Measurements from ENCODE around the gene TRAPPC10.
A peak's percentile ranks its signal among the peaks of the same experiment; 100 is the strongest.

The TRAPPC10 gene

GRCh38 chr21:44074315-44074958 lies 62.3 kb downstream of the TRAPPC10 start:
- peaks cover 22 to 38% of the 10 kb centered on the region in 2 donors for H3K36me3 ChIP-seq (ENCODE audit: control insufficient read depth in 1 of 2, insufficient read depth in 2 of 2, low read length in 2 of 2)

GRCh38 chr21:44076316-44076715 lies 64.2 kb downstream of the TRAPPC10 start:
- H3K4me3 ChIP-seq (ENCODE audit: low read depth in 1 of 2, low read length in 2 of 2), result no peak overlapping the region
- H3K27me3 ChIP-seq (ENCODE audit: low read depth, low read length), result no peaks in the 10 kb centered on the region
- no peaks in the 10 kb centered on the region for H3K9me3 ChIP-seq (ENCODE audit: control insufficient read depth in 1 of 2, low read length in 2 of 2)
- H3K36me3 ChIP-seq (ENCODE audit: control insufficient read depth in 1 of 2, insufficient read depth in 2 of 2, low read length in 2 of 2), result peaks cover 23 to 50% of the 10 kb centered on the region in 2 donors
- no peak overlapping the region for H3K27ac ChIP-seq (ENCODE audit: low read length)
- H3K4me1 ChIP-seq (ENCODE audit: control insufficient read depth in 1 of 2, insufficient read depth in 2 of 2, low read length in 2 of 2), result peaks cover 0 to 3% of the 10 kb centered on the region in 2 donors

More at GRCh38 chr21:44074315-44074958, 62.3 kb downstream of the TRAPPC10 start:
- H3K4me3 ChIP-seq (ENCODE audit: low read depth in 1 of 2, low read length in 2 of 2), result no peak overlapping the region
- no peaks in the 10 kb centered on the region for H3K9me3 ChIP-seq (ENCODE audit: control insufficient read depth in 1 of 2, low read length in 2 of 2)
- peaks cover 0 to 12% of the 10 kb centered on the region in 2 donors for H3K4me1 ChIP-seq (ENCODE audit: control insufficient read depth in 1 of 2, insufficient read depth in 2 of 2, low read length in 2 of 2)
- H3K27me3 ChIP-seq (ENCODE audit: low read depth, low read length), result no peaks in the 10 kb centered on the region
- H3K27ac ChIP-seq (ENCODE audit: low read length), result no peak overlapping the region

GRCh38 chr21:44078411-44078981 lies 66.4 kb downstream of the TRAPPC10 start:
- Histone ChIP-seq H3K27me3 (ENCODE audit: low read depth, low read length) (no peaks in the 10 kb centered on the region), H3K4me1 (ENCODE audit: control insufficient read depth in 1 of 2, insufficient read depth in 2 of 2, low read length in 2 of 2) (peaks cover 0 to 8% of the 10 kb centered on the region in 2 donors), H3K36me3 (ENCODE audit: control insufficient read depth in 1 of 2, insufficient read depth in 2 of 2, low read length in 2 of 2) (peaks cover 37 to 71% of the 10 kb centered on the region in 2 donors), H3K4me3 (ENCODE audit: low read depth in 1 of 2, low read length in 2 of 2) (no peak overlapping the region), H3K27ac (ENCODE audit: low read length) (no peak overlapping the region), H3K9me3 (ENCODE audit: control insufficient read depth in 1 of 2, low read length in 2 of 2) (no peaks in the 10 kb centered on the region)

GRCh38 chr21:44079446-44079845 lies 67.3 kb downstream of the TRAPPC10 start:
- Histone ChIP-seq H3K4me1 (ENCODE audit: control insufficient read depth in 1 of 2, insufficient read depth in 2 of 2, low read length in 2 of 2) (peaks cover 4 to 8% of the 10 kb centered on the region in 2 donors), H3K27me3 (ENCODE audit: low read depth, low read length) (no peaks in the 10 kb centered on the region), H3K27ac (ENCODE audit: low read length) (no peak overlapping the region), H3K9me3 (ENCODE audit: control insufficient read depth in 1 of 2, low read length in 2 of 2) (no peaks in the 10 kb centered on the region), H3K36me3 (ENCODE audit: control insufficient read depth in 1 of 2, insufficient read depth in 2 of 2, low read length in 2 of 2) (peaks cover 46 to 74% of the 10 kb centered on the region in 2 donors), H3K4me3 (ENCODE audit: low read depth in 1 of 2, low read length in 2 of 2) (no peak overlapping the region)

GRCh38 chr21:44079846-44080245 lies 67.7 kb downstream of the TRAPPC10 start:
- H3K4me1 ChIP-seq (ENCODE audit: control insufficient read depth in 1 of 2, insufficient read depth in 2 of 2, low read length in 2 of 2), result peaks cover 4 to 8% of the 10 kb centered on the region in 2 donors
- peaks cover 50 to 74% of the 10 kb centered on the region in 2 donors for H3K36me3 ChIP-seq (ENCODE audit: control insufficient read depth in 1 of 2, insufficient read depth in 2 of 2, low read length in 2 of 2)
- H3K4me3 ChIP-seq (ENCODE audit: low read depth in 1 of 2, low read length in 2 of 2), result no peak overlapping the region
- no peaks in the 10 kb centered on the region for H3K27me3 ChIP-seq (ENCODE audit: low read depth, low read length)
- H3K9me3 ChIP-seq (ENCODE audit: control insufficient read depth in 1 of 2, low read length in 2 of 2), result no peaks in the 10 kb centered on the region
- no peak overlapping the region for H3K27ac ChIP-seq (ENCODE audit: low read length)

GRCh38 chr21:44082648-44083440 lies 70.7 kb downstream of the TRAPPC10 start:
- peaks cover 45 to 78% of the 10 kb centered on the region in 2 donors for H3K36me3 ChIP-seq (ENCODE audit: control insufficient read depth in 1 of 2, insufficient read depth in 2 of 2, low read length in 2 of 2)
- peaks cover 9 to 13% of the 10 kb centered on the region in 2 donors for H3K4me1 ChIP-seq (ENCODE audit: control insufficient read depth in 1 of 2, insufficient read depth in 2 of 2, low read length in 2 of 2)
- peak overlapping the region; percentile 67 for H3K27ac ChIP-seq (ENCODE audit: low read length)

GRCh38 chr21:44083631-44084291 lies 71.7 kb downstream of the TRAPPC10 start:
- peaks cover 9 to 17% of the 10 kb centered on the region in 2 donors for H3K4me1 ChIP-seq (ENCODE audit: control insufficient read depth in 1 of 2, insufficient read depth in 2 of 2, low read length in 2 of 2)
- no peaks in the 10 kb centered on the region for H3K27me3 ChIP-seq (ENCODE audit: low read depth, low read length)
- H3K36me3 ChIP-seq (ENCODE audit: control insufficient read depth in 1 of 2, insufficient read depth in 2 of 2, low read length in 2 of 2), result peaks cover 49 to 80% of the 10 kb centered on the region in 2 donors
- no peaks in the 10 kb centered on the region for H3K9me3 ChIP-seq (ENCODE audit: control insufficient read depth in 1 of 2, low read length in 2 of 2)
- H3K4me3 ChIP-seq (ENCODE audit: low read depth in 1 of 2, low read length in 2 of 2), result no peak overlapping the region
- peak overlapping the region; percentile 67 for H3K27ac ChIP-seq (ENCODE audit: low read length)

More at GRCh38 chr21:44082648-44083440, 70.7 kb downstream of the TRAPPC10 start:
- Histone ChIP-seq H3K9me3 (ENCODE audit: control insufficient read depth in 1 of 2, low read length in 2 of 2) (no peaks in the 10 kb centered on the region), H3K27me3 (ENCODE audit: low read depth, low read length) (no peaks in the 10 kb centered on the region), H3K4me3 (ENCODE audit: low read depth in 1 of 2, low read length in 2 of 2) (no peak overlapping the region)

- Histone ChIP-seq H3K27me3 (ENCODE audit: low read depth, low read length) (no peaks in the 10 kb centered on the region), H3K4me3 (ENCODE audit: low read depth in 1 of 2, low read length in 2 of 2) (no peak overlapping the region), H3K4me1 (ENCODE audit: control insufficient read depth in 1 of 2, insufficient read depth in 2 of 2, low read length in 2 of 2) (peaks cover 9 to 17% of the 10 kb centered on the region in 2 donors), H3K36me3 (ENCODE audit: control insufficient read depth in 1 of 2, insufficient read depth in 2 of 2, low read length in 2 of 2) (peaks cover 46 to 81% of the 10 kb centered on the region in 2 donors), H3K9me3 (ENCODE audit: control insufficient read depth in 1 of 2, low read length in 2 of 2) (no peaks in the 10 kb centered on the region), H3K27ac (ENCODE audit: low read length) (peak overlapping the region; percentile 67)
Measured at GRCh38 chr21:44084496-44085241, 72.6 kb downstream of the TRAPPC10 start.

GRCh38 chr21:44085491-44086321 lies 73.6 kb downstream of the TRAPPC10 start:
- peaks cover 54 to 87% of the 10 kb centered on the region in 2 donors for H3K36me3 ChIP-seq (ENCODE audit: control insufficient read depth in 1 of 2, insufficient read depth in 2 of 2, low read length in 2 of 2)
- H3K4me1 ChIP-seq (ENCODE audit: control insufficient read depth in 1 of 2, insufficient read depth in 2 of 2, low read length in 2 of 2), result peaks cover 9 to 20% of the 10 kb centered on the region in 2 donors
- H3K4me3 ChIP-seq (ENCODE audit: low read depth in 1 of 2, low read length in 2 of 2), result no peak overlapping the region
- H3K9me3 ChIP-seq (ENCODE audit: control insufficient read depth in 1 of 2, low read length in 2 of 2), result no peaks in the 10 kb centered on the region
- no peaks in the 10 kb centered on the region for H3K27me3 ChIP-seq (ENCODE audit: low read depth, low read length)
- H3K27ac ChIP-seq (ENCODE audit: low read length), result peak overlapping the region; percentile 10

Measured in muscle layer of duodenum (tissue), 2 donors.